ENCODE measurements around the gene PSENEN.

The PSENEN gene

GRCh38 chr19:35774274-35775045, 29.0 kb downstream of the PSENEN start:
- DNase-seq, result peak in 1 of 2 experiments; percentile 11

- DNase-seq, result no peak
Observed at GRCh38 chr19:35775046-35775297, 29.5 kb downstream of the PSENEN start.

- peak; percentile 98 for DNase-seq
Observed at GRCh38 chr19:35775298-35776101, 30.0 kb downstream of the PSENEN start, which contains the start of gene ARHGAP33. Gene ARHGAP33 (plus strand): TSS chr19:35775564. CDS start chr19:35775659, 95 bp downstream.

GRCh38 chr19:35776102-35776788, 30.8 kb downstream of the PSENEN start:
- DNase-seq, result no peak

- no peak for DNase-seq
Observed at GRCh38 chr19:35777086-35777841, 31.8 kb downstream of the PSENEN start.

GRCh38 chr19:35777961-35778360, 32.5 kb downstream of the PSENEN start:
- no peak for DNase-seq

- no peak for DNase-seq
Observed at GRCh38 chr19:35779033-35779432, 33.6 kb downstream of the PSENEN start.

- no peak for DNase-seq
Observed at GRCh38 chr19:35780058-35780457, 34.6 kb downstream of the PSENEN start.

GRCh38 chr19:35780717-35781116, 35.3 kb downstream of the PSENEN start:
- DNase-seq, result no peak

GRCh38 chr19:35781650-35782049, 36.2 kb downstream of the PSENEN start:
- no peak for DNase-seq

- DNase-seq, result no peak
Observed at GRCh38 chr19:35782589-35782988, 37.1 kb downstream of the PSENEN start.

- no peak for DNase-seq
Observed at GRCh38 chr19:35783469-35784434, 38.3 kb downstream of the PSENEN start.

GRCh38 chr19:35784503-35785338, 39.3 kb downstream of the PSENEN start:
- no peak for DNase-seq

GRCh38 chr19:35785339-35785627, 39.8 kb downstream of the PSENEN start:
- no peak for DNase-seq

- no peak for DNase-seq
Observed at GRCh38 chr19:35786299-35787160, 41.1 kb downstream of the PSENEN start.

GRCh38 chr19:35787227-35787799, 41.9 kb downstream of the PSENEN start:
- no peak for DNase-seq

- no peak for DNase-seq
Observed at GRCh38 chr19:35788205-35788960, 42.9 kb downstream of the PSENEN start.

GRCh38 chr19:35789195-35789977, 43.9 kb downstream of the PSENEN start:
- DNase-seq, result no peak

Measured in SHP77 (cell line).